Caco-2 (cell line): ENCODE data around the gene ST6GAL1. TPM values are rescaled to one million over a fixed set of nuclear protein-coding genes. Genes with fewer than 3 reads are reported as not detected.

Experiments
- BruUV-seq: library from RNA; stranded (reverse); fragments of 400-500 nt; replicated peaks from 2 replicates; lab custom pipeline; 2021; lab: Mats Ljungman, UMichigan
- CTCF ChIA-PET: fragments of 300-600 bp; sonication (Branson Sonifier 250); formaldehyde crosslinking; loops from one replicate; lab custom pipeline; 2022; ENCODE audit warnings: antibody characterized with exemption; lab: Charles Lee
- POLR2A ChIA-PET: fragments of 300-600 bp; sonication (Branson Sonifier 250); formaldehyde crosslinking; loops from one replicate; lab custom pipeline; 2022; ENCODE audit warnings: antibody characterized with exemption; lab: Charles Lee
- DNase-seq, 2 experiments: peaks; one replicate each; pipeline versions ENCODE4 v3.0.0 to v3.0.0-alpha.2; 2020 to 2022
- H3K27me3 ChIP-seq: replicated peaks from 2 replicates; pipeline ENCODE4 v1.6.0; 2011; ENCODE audit warnings: low read length; ENCODE audit not compliant: control insufficient read depth, insufficient read depth
- H3K36me3 ChIP-seq: 2 replicates; pipeline ENCODE4 v1.5.1; 2011; ENCODE audit warnings: low read length; ENCODE audit not compliant: control insufficient read depth, insufficient read depth
- H3K4me1 ChIP-seq: fragments of 250-450 bp; sonication (Bioruptor Pico); 2 replicates; pipeline ENCODE4 v1.5.1; 2020; ENCODE audit warnings: mild to moderate bottlenecking
- H3K4me3 ChIP-seq: 2 replicates; pipeline ENCODE4 v1.5.1; 2011; ENCODE audit warnings: low read depth, mild to moderate bottlenecking, control low read depth, low read length
- H3K9me3 ChIP-seq: fragments of 250-450 bp; sonication (Bioruptor Pico); 2 replicates; pipeline ENCODE4 v1.5.1; 2020; ENCODE audit warnings: mild to moderate bottlenecking, moderate library complexity
- H3K27ac Mint-ChIP-seq: one replicate; pipeline ENCODE4 v1.8.0; 2022; ENCODE audit warnings: mixed read lengths; ENCODE audit not compliant: unreplicated experiment
- H3K27me3 Mint-ChIP-seq: one replicate; pipeline ENCODE4 v1.8.0; 2022; ENCODE audit warnings: mixed read lengths; ENCODE audit not compliant: insufficient read depth, unreplicated experiment
- H3K36me3 Mint-ChIP-seq: one replicate; pipeline ENCODE4 v1.8.0; 2022; ENCODE audit warnings: mild to moderate bottlenecking, mixed read lengths; ENCODE audit not compliant: insufficient read depth, unreplicated experiment
- H3K4me1 Mint-ChIP-seq: one replicate; pipeline ENCODE4 v1.8.0; 2022; ENCODE audit warnings: low read depth, mixed read lengths; ENCODE audit not compliant: unreplicated experiment
- H3K4me3 Mint-ChIP-seq: one replicate; pipeline ENCODE4 v1.8.0; 2022; ENCODE audit warnings: mild to moderate bottlenecking, moderate library complexity, mixed read lengths; ENCODE audit not compliant: unreplicated experiment
- H3K9me3 Mint-ChIP-seq: one replicate; pipeline ENCODE4 v1.8.0; 2022; ENCODE audit warnings: mixed read lengths; ENCODE audit not compliant: unreplicated experiment
- CTCF ChIP-seq, 2 experiments: fragments of 200-600 bp in 1 of 2; IDR thresholded peaks; 1 replicate in 1 of 2; 2 replicates in 1 of 2; pipeline versions ENCODE4 v1.5.1 to v1.8.0; 2011 to 2022; ENCODE audit warnings: antibody characterized with exemption in 1 of 2, control low read depth in 1 of 2, inconsistent platforms in 1 of 2, low read depth in 1 of 2, low read length in 1 of 2, mild to moderate bottlenecking in 1 of 2, moderate library complexity in 1 of 2; ENCODE audit not compliant: insufficient read depth in 1 of 2, severe bottlenecking in 1 of 2, unreplicated experiment in 1 of 2
- intact Hi-C: fragments of 100-400 bp; cut with micrococcal nuclease; formaldehyde crosslinking; loops from one replicate; pipeline ENCODE4 v1.10.0; 2022; ENCODE audit not compliant: unreplicated experiment
- total RNA-seq: library from RNA; stranded (reverse); gene quantifications from 2 replicates; pipeline ENCODE4 v1.2.3, GENCODE V29; 2022

ST6GAL1 gene
- total RNA-seq, 1 experiment from 2014 or later = 34.6 TPM

- Mint-ChIP-seq H3K4me1 (peaks cover 28% of the 10 kb centered on the region), H3K9me3 (no peaks in the 10 kb centered on the region), H3K4me3 (peak overlapping the region; percentile 52), H3K36me3 (peaks cover 12% of the 10 kb centered on the region), H3K27me3 (no peaks in the 10 kb centered on the region), H3K27ac (peak overlapping the region; percentile 97)
- H3K4me3 ChIP-seq = no peak overlapping the region
- H3K36me3 ChIP-seq = peaks cover 2% of the 10 kb centered on the region; the same call in 1 of the 2 replicates
- intact Hi-C loops = loop anchor here (1.0 to 5.0 kb wide), 4 partner anchors 22 to 215 kb away; partner anchors contain the start of gene ST6GAL1
- no peaks in the 10 kb centered on the region for H3K9me3 ChIP-seq
- H3K27me3 ChIP-seq = no peaks in the 10 kb centered on the region
- ChIA-PET CTCF (interaction anchor here (0.8 to 1.0 kb wide), 3 partner anchors 9 to 50 kb away, joined by 3 to 5 read pairs (median 3); no protein-coding TSS in a partner anchor), POLR2A (no interaction called here)
- BruUV-seq = TSS peak; percentile 89
- peak; percentile 65 to 67 for DNase-seq
- H3K4me1 ChIP-seq = peaks cover 27% of the 10 kb centered on the region
- TF ChIP-seq CTCF (IDR thresholded peaks at IDR 0.05; ENCODE audit: insufficient read depth in 1 of 2, low read depth in 1 of 2, low read length in 1 of 2, severe bottlenecking in 1 of 2, unreplicated experiment in 1 of 2) = peak in 1 of 2 experiments; percentile 22
Observed at GRCh38 chr3:187063286-187064121, 133.2 kb downstream of the ST6GAL1 start.

GRCh38 chr3:187064210-187065115 lies 134.1 kb downstream of the ST6GAL1 start:
- H3K4me1 Mint-ChIP-seq = peaks cover 28% of the 10 kb centered on the region
- DNase-seq = peak in 1 of 2 experiments; percentile 13
- peaks cover 3% of the 10 kb centered on the region for H3K9me3 Mint-ChIP-seq
- POLR2A ChIA-PET = interaction anchor here (0.6 kb wide), 1 partner anchor 20 kb away, joined by 4 read pairs; no protein-coding TSS in a partner anchor
- intact Hi-C loops = loop anchor here (5.0 kb wide), 1 partner anchor 82 kb away; no protein-coding TSS in a partner anchor
- no peaks in the 10 kb centered on the region for H3K27me3 Mint-ChIP-seq
- H3K4me3 Mint-ChIP-seq = peak overlapping the region; percentile 52
- no TSS peak for BruUV-seq
- peak overlapping the region; percentile 97 for H3K27ac Mint-ChIP-seq
- CTCF ChIA-PET = interaction anchor here (0.8 kb wide), 1 partner anchor 8 kb away, joined by 3 read pairs; no protein-coding TSS in a partner anchor
- Histone ChIP-seq H3K27me3 (no peaks in the 10 kb centered on the region), H3K9me3 (no peaks in the 10 kb centered on the region), H3K4me1 (peaks cover 27% of the 10 kb centered on the region), H3K4me3 (no peak overlapping the region), H3K36me3 (no peaks in the 10 kb centered on the region)
- H3K36me3 Mint-ChIP-seq = peaks cover 12% of the 10 kb centered on the region
- no peak for TF ChIP-seq CTCF (IDR thresholded peaks at IDR 0.05; ENCODE audit: insufficient read depth in 1 of 2, low read depth in 1 of 2, low read length in 1 of 2, severe bottlenecking in 1 of 2, unreplicated experiment in 1 of 2)
